ENCODE results near the gene ZBTB5.
"Not testable (repeated sequence)": the region's sequence is repeated elsewhere in the genome, so short reads cannot be mapped to it uniquely, and the experiment has no call there.

Gene ZBTB5

GRCh38 chr9:37447111-37447510 lies 18.1 kb downstream of the ZBTB5 start:
- no peak for DNase-seq

- DNase-seq = no peak
Measured at GRCh38 chr9:37446401-37446800, 18.8 kb downstream of the ZBTB5 start.

GRCh38 chr9:37445832-37446231 lies 19.4 kb downstream of the ZBTB5 start:
- no peak for DNase-seq

GRCh38 chr9:37444890-37445289 lies 20.4 kb downstream of the ZBTB5 start:
- DNase-seq = no peak

GRCh38 chr9:37443566-37443965 lies 21.7 kb downstream of the ZBTB5 start:
- no peak for DNase-seq

GRCh38 chr9:37442556-37442955 lies 22.7 kb downstream of the ZBTB5 start:
- no peak for DNase-seq

- DNase-seq = no peak
Measured at GRCh38 chr9:37441776-37442370, 23.4 kb downstream of the ZBTB5 start.

- no peak for DNase-seq
Measured at GRCh38 chr9:37438359-37438758, 26.9 kb downstream of the ZBTB5 start.

GRCh38 chr9:37437621-37438020 lies 27.6 kb downstream of the ZBTB5 start:
- DNase-seq = no peak

GRCh38 chr9:37437010-37437409 lies 28.2 kb downstream of the ZBTB5 start:
- no peak for DNase-seq

GRCh38 chr9:37436540-37436939 lies 28.7 kb downstream of the ZBTB5 start:
- DNase-seq = no peak

- DNase-seq = no peak
Measured at GRCh38 chr9:37433867-37434371, 31.3 kb downstream of the ZBTB5 start.

GRCh38 chr9:37432020-37432419 lies 33.2 kb downstream of the ZBTB5 start:
- DNase-seq = no peak

GRCh38 chr9:37430841-37431597 lies 34.2 kb downstream of the ZBTB5 start:
- DNase-seq = no peak

- DNase-seq = no peak
Measured at GRCh38 chr9:37429441-37430285, 35.6 kb downstream of the ZBTB5 start.

- no peak for DNase-seq
Measured at GRCh38 chr9:37428345-37428744, 36.9 kb downstream of the ZBTB5 start.

GRCh38 chr9:37426846-37427245 lies 38.4 kb downstream of the ZBTB5 start:
- DNase-seq = no peak

GRCh38 chr9:37426431-37426830 lies 38.8 kb downstream of the ZBTB5 start:
- DNase-seq = not testable (repeated sequence)

- no peak for DNase-seq
Measured at GRCh38 chr9:37425298-37425752, 39.9 kb downstream of the ZBTB5 start.

- DNase-seq = no peak
Measured at GRCh38 chr9:37424686-37425297, 40.5 kb downstream of the ZBTB5 start.

GRCh38 chr9:37424204-37424685 lies 41.0 kb downstream of the ZBTB5 start:
- DNase-seq = no peak

- DNase-seq = no peak
Measured at GRCh38 chr9:37423508-37423907, 41.7 kb downstream of the ZBTB5 start.
